Neuronal stem cell (in vitro differentiated cells): ENCODE data around the gene SYCE3.

Source experiments
- DNase-seq: peaks from one replicate; pipeline ENCODE4 v3.0.0-alpha.2; 2013; ENCODE audit warnings: low spot score
- H2AFZ ChIP-seq: one replicate; pipeline ENCODE4 v1.6.1; 2013; ENCODE audit warnings: mild to moderate bottlenecking, low read length, inconsistent platforms
- H2AK5ac ChIP-seq: 2 replicates; pipeline ENCODE4 v1.6.1; 2013; ENCODE audit warnings: low read depth, mild to moderate bottlenecking, inconsistent platforms, low read length, moderate library complexity, mixed read lengths
- H2BK120ac ChIP-seq: 2 replicates; pipeline ENCODE4 v1.6.1; 2013; ENCODE audit warnings: low read depth, mild to moderate bottlenecking, inconsistent platforms, low read length, moderate library complexity, mixed read lengths
- H2BK12ac ChIP-seq: one replicate; pipeline ENCODE4 v1.6.1; 2013; ENCODE audit warnings: low read length, inconsistent platforms
- H2BK15ac ChIP-seq: 2 replicates; pipeline ENCODE4 v1.6.1; 2013; ENCODE audit warnings: mild to moderate bottlenecking, low read length, inconsistent platforms, mixed read lengths
- H2BK5ac ChIP-seq: one replicate; pipeline ENCODE4 v1.6.1; 2013; ENCODE audit warnings: inconsistent platforms, mild to moderate bottlenecking, low read length, moderate library complexity
- H3K14ac ChIP-seq: one replicate; pipeline ENCODE4 v1.6.1; 2013; ENCODE audit warnings: low read length, inconsistent platforms
- H3K18ac ChIP-seq: 2 replicates; pipeline ENCODE4 v1.6.1; 2013; ENCODE audit warnings: low read length, inconsistent platforms
- H3K23ac ChIP-seq: 2 replicates; pipeline ENCODE4 v1.6.1; 2013; ENCODE audit warnings: low read depth, mild to moderate bottlenecking, mixed read lengths, low read length, inconsistent platforms; ENCODE audit not compliant: poor library complexity
- H3K27ac ChIP-seq: replicated peaks from 3 replicates; pipeline ENCODE4 v1.5.1; 2013; ENCODE audit warnings: low read length, inconsistent platforms
- H3K27me3 ChIP-seq, 3 experiments: 2 replicates each; pipeline ENCODE4 v1.6.1; 2013; ENCODE audit warnings: low read length in 3 of 3, mild to moderate bottlenecking in 2 of 3, inconsistent platforms in 1 of 3, low read depth in 1 of 3, mixed read lengths in 1 of 3, moderate library complexity in 1 of 3; ENCODE audit not compliant: control insufficient read depth in 3 of 3, insufficient read depth in 3 of 3
- H3K36me3 ChIP-seq, 2 donors: replicated peaks in 1 of 2; 2 replicates each; pipeline ENCODE4 v1.6.1; 2013; ENCODE audit warnings: low read length in 2 of 2; ENCODE audit not compliant: control insufficient read depth in 2 of 2, insufficient read depth in 2 of 2
- H3K4ac ChIP-seq: 2 replicates; pipeline ENCODE4 v1.6.1; 2013; ENCODE audit warnings: inconsistent platforms, mild to moderate bottlenecking, low read length, moderate library complexity
- H3K4me1 ChIP-seq, 2 donors: 1 replicate in 1 of 2; 2 replicates in 1 of 2; pipeline ENCODE4 v1.6.1; 2013; ENCODE audit warnings: low read length in 2 of 2, low read depth in 1 of 2; ENCODE audit not compliant: control insufficient read depth in 2 of 2, insufficient read depth in 1 of 2
- H3K4me2 ChIP-seq: one replicate; pipeline ENCODE4 v1.6.1; 2013; ENCODE audit warnings: mild to moderate bottlenecking, low read length, inconsistent platforms; ENCODE audit not compliant: insufficient read depth, poor library complexity, severe bottlenecking
- H3K4me3 ChIP-seq, 2 donors: 2 replicates each; pipeline ENCODE4 v1.5.1; 2013; ENCODE audit warnings: low read length in 2 of 2, mild to moderate bottlenecking in 2 of 2, inconsistent platforms in 1 of 2, moderate library complexity in 1 of 2
- H3K79me1 ChIP-seq: one replicate; pipeline ENCODE4 v1.6.1; 2013; ENCODE audit warnings: low read depth, mild to moderate bottlenecking, inconsistent platforms, low read length, moderate library complexity
- H3K9ac ChIP-seq: one replicate; pipeline ENCODE4 v1.6.1; 2013; ENCODE audit warnings: mild to moderate bottlenecking, low read depth, low read length, inconsistent platforms; ENCODE audit not compliant: poor library complexity
- H3K9me3 ChIP-seq, 2 donors: replicated peaks in 1 of 2; 2 replicates each; pipeline versions ENCODE3 to v1.6.1; 2013; ENCODE audit warnings: low read length in 2 of 2, mild to moderate bottlenecking in 2 of 2, inconsistent platforms in 1 of 2, low read depth in 1 of 2, mixed read lengths in 1 of 2, moderate library complexity in 1 of 2; ENCODE audit not compliant: control insufficient read depth in 2 of 2, insufficient read depth in 1 of 2
- H4K8ac ChIP-seq: one replicate; pipeline ENCODE4 v1.6.1; 2013; ENCODE audit warnings: low read depth, mild to moderate bottlenecking, inconsistent platforms, low read length, moderate library complexity
- H4K91ac ChIP-seq: one replicate; pipeline ENCODE4 v1.6.1; 2013; ENCODE audit warnings: low read length, low read depth, mild to moderate bottlenecking, inconsistent platforms; ENCODE audit not compliant: poor library complexity
- WGBS, 2 donors: extraction: QIAGEN DNeasy Blood & Tissue Kit; methylation state at CpG; one replicate each; pipeline ENCODE4 v1.1.7; 2013; ENCODE audit warnings: missing lambda C conversion rate in 2 of 2, mixed read lengths in 1 of 2; ENCODE audit not compliant: insufficient read length in 2 of 2, insufficient replicate concordance in 1 of 2; ENCODE audit errors: extremely low coverage in 2 of 2; 5-methylcytosine and 5-hydroxymethylcytosine counted together

Gene SYCE3

GRCh38 chr22:50525858-50526107, 36.9 kb downstream of the SYCE3 start:
- Histone ChIP-seq H3K4me1 (peaks cover 13 to 17% of the 10 kb centered on the region in 2 donors), H3K23ac (peak overlapping the region; percentile 80), H2AK5ac (peak overlapping the region; percentile 46), H3K36me3 (peaks cover 35 to 42% of the 10 kb centered on the region in 2 donors), H2BK5ac (peak overlapping the region; percentile 82), H2AFZ (peak overlapping the region; percentile 98), H3K9ac (peak overlapping the region; percentile 97), H3K18ac (peak overlapping the region; percentile 95), H2BK15ac (peak overlapping the region; percentile 75), H3K4me3 (peak overlapping the region; percentile 84 to 91), H3K9me3 (peaks cover 8 to 15% of the 10 kb centered on the region in 2 donors), H3K27me3 (peaks cover 5 to 22% (median 11%) of the 10 kb centered on the region in 3 experiments), H3K4me2 (peak overlapping the region; percentile 94), H3K79me1 (peaks cover 12% of the 10 kb centered on the region), H4K91ac (no peak overlapping the region), H3K4ac (no peak overlapping the region), H4K8ac (no peak overlapping the region), H2BK12ac (no peak overlapping the region), H3K27ac (peak overlapping the region; percentile 89), H2BK120ac (no peak overlapping the region), H3K14ac (peak overlapping the region; percentile 98)
- WGBS, 2 donors = no CpG with 5 or more reads among the region's 33 CpGs
- DNase-seq = no peak

GRCh38 chr22:50525104-50525857, 37.4 kb downstream of the SYCE3 start, which contains the start of gene SCO2:
SCO2 (minus strand) TSS chr22:50525598; CDS start chr22:50524411, 1,187 bp downstream.
- Histone ChIP-seq H3K4me1 (peaks cover 11 to 17% of the 10 kb centered on the region in 2 donors), H3K9ac (peak within 1 kb of the TSS; percentile 97), H4K91ac (no peak within 1 kb of the TSS), H3K4me3 (peak within 1 kb of the TSS; percentile 84 to 91), H3K14ac (peak within 1 kb of the TSS; percentile 98), H2BK5ac (peak within 1 kb of the TSS; percentile 82), H2BK12ac (no peak within 1 kb of the TSS), H3K4ac (peak within 1 kb of the TSS; percentile 69), H3K9me3 (peaks cover 6 to 11% of the 10 kb centered on the region in 2 donors), H3K36me3 (peaks cover 35 to 44% of the 10 kb centered on the region in 2 donors), H2AFZ (peak within 1 kb of the TSS; percentile 98), H3K18ac (peak within 1 kb of the TSS; percentile 95), H3K27ac (peak within 1 kb of the TSS; percentile 89), H4K8ac (peak within 1 kb of the TSS; percentile 65), H2AK5ac (peak within 1 kb of the TSS; percentile 88), H2BK120ac (no peak within 1 kb of the TSS), H3K27me3 (peaks cover 2 to 17% (median 8%) of the 10 kb centered on the region in 3 experiments), H2BK15ac (peak within 1 kb of the TSS; percentile 75), H3K79me1 (peaks cover 12% of the 10 kb centered on the region), H3K4me2 (peak within 1 kb of the TSS; percentile 94), H3K23ac (peak within 1 kb of the TSS; percentile 80)
- no CpG with 5 or more reads among the region's 84 CpGs for WGBS, 2 donors
- DNase-seq = peak; percentile 98

GRCh38 chr22:50524676-50525103, 38.0 kb downstream of the SYCE3 start:
- peak overlapping the region; percentile 80 for H3K23ac ChIP-seq

More at GRCh38 chr22:50524676-50525103, 38.0 kb downstream of the SYCE3 start:
- Histone ChIP-seq H3K4ac (no peak overlapping the region), H3K79me1 (peaks cover 12% of the 10 kb centered on the region), H3K36me3 (peaks cover 35 to 45% of the 10 kb centered on the region in 2 donors), H3K9me3 (peaks cover 3 to 9% of the 10 kb centered on the region in 2 donors), H2BK5ac (no peak overlapping the region), H2AK5ac (peak overlapping the region; percentile 88), H3K27ac (no peak overlapping the region), H3K14ac (peak overlapping the region; percentile 82), H3K27me3 (peaks cover 0 to 11% (median 2%) of the 10 kb centered on the region in 3 experiments), H2BK15ac (no peak overlapping the region), H3K4me1 (peaks cover 11 to 17% of the 10 kb centered on the region in 2 donors), H3K4me2 (peak overlapping the region; percentile 65), H4K8ac (no peak overlapping the region), H2BK12ac (no peak overlapping the region), H3K18ac (no peak overlapping the region), H2AFZ (peak overlapping the region; percentile 98), H3K9ac (peak overlapping the region; percentile 93), H2BK120ac (no peak overlapping the region), H4K91ac (no peak overlapping the region), H3K4me3 (peak overlapping the region; percentile 84 to 91)
- no CpG with 5 or more reads among the region's 19 CpGs for WGBS, 2 donors
- no peak for DNase-seq
